ENCODE measurements around the gene PTH1R. TPM values are rescaled to one million over a fixed set of nuclear protein-coding genes. Genes with fewer than 3 reads are reported as not detected.

Gene PTH1R
- total RNA-seq, 2 donors from 2014 or later = 0.69 to 4.8 TPM

- H3K4me3 Mint-ChIP-seq = no peak overlapping the region
- H3K27me3 ChIP-seq (ENCODE audit: control insufficient read depth, insufficient read depth, low read length, poor library complexity, severe bottlenecking) = no peaks in the 10 kb centered on the region
- peak; percentile 94 for TF ChIP-seq CTCF (conservative IDR thresholded peaks at IDR 0.05)
- DNase-seq = peak; percentile 93
- no peaks in the 10 kb centered on the region for H3K4me1 ChIP-seq (ENCODE audit: control insufficient read depth, insufficient read depth, low read length)
- no peaks in the 10 kb centered on the region for H3K9me3 ChIP-seq (ENCODE audit: control insufficient read depth, low read length)
- 53 to 67% methylated on average over 3 to 15 of the region's 15 CpGs for WGBS, 2 experiments (ENCODE audit: insufficient coverage in 1 of 2, insufficient read length in 1 of 2)
- H3K27ac ChIP-seq (ENCODE audit: low read depth, low read length) = no peak overlapping the region
- no peaks in the 10 kb centered on the region for H3K36me3 ChIP-seq (ENCODE audit: control insufficient read depth, insufficient read depth, low read length)
- no peaks in the 10 kb centered on the region for H3K4me1 Mint-ChIP-seq
- H3K9ac ChIP-seq (ENCODE audit: extremely low read depth, low read length, poor library complexity, severe bottlenecking) = no peak overlapping the region
- H3K27me3 Mint-ChIP-seq (ENCODE audit: insufficient read depth) = peaks cover 22% of the 10 kb centered on the region
- H3K27ac Mint-ChIP-seq = no peak overlapping the region
- no peak overlapping the region for H3K4me3 ChIP-seq (ENCODE audit: low read length)
- H3K9me3 Mint-ChIP-seq = no peaks in the 10 kb centered on the region
- H3K36me3 Mint-ChIP-seq (ENCODE audit: low read depth) = no peaks in the 10 kb centered on the region
These were observed 10.6 kb upstream of the PTH1R start for GRCh38 chr3:46866720-46867549.

- H3K9me3 ChIP-seq (ENCODE audit: control insufficient read depth, low read length) = no peaks in the 10 kb centered on the region
- no peaks in the 10 kb centered on the region for H3K4me1 Mint-ChIP-seq
- no peak overlapping the region for H3K27ac Mint-ChIP-seq
- no peak for TF ChIP-seq CTCF (conservative IDR thresholded peaks at IDR 0.05)
- peaks cover 22% of the 10 kb centered on the region for H3K27me3 Mint-ChIP-seq (ENCODE audit: insufficient read depth)
- WGBS, 2 experiments (ENCODE audit: insufficient coverage in 1 of 2, insufficient read length in 1 of 2) = 89 to 91% methylated on average over 6 to 15 of the region's 15 CpGs
- no peaks in the 10 kb centered on the region for H3K27me3 ChIP-seq (ENCODE audit: control insufficient read depth, insufficient read depth, low read length, poor library complexity, severe bottlenecking)
- no peak overlapping the region for H3K9ac ChIP-seq (ENCODE audit: extremely low read depth, low read length, poor library complexity, severe bottlenecking)
- no peak overlapping the region for H3K27ac ChIP-seq (ENCODE audit: low read depth, low read length)
- no peaks in the 10 kb centered on the region for H3K36me3 ChIP-seq (ENCODE audit: control insufficient read depth, insufficient read depth, low read length)
- no peak for DNase-seq
- no peaks in the 10 kb centered on the region for H3K36me3 Mint-ChIP-seq (ENCODE audit: low read depth)
- no peaks in the 10 kb centered on the region for H3K9me3 Mint-ChIP-seq
- H3K4me1 ChIP-seq (ENCODE audit: control insufficient read depth, insufficient read depth, low read length) = no peaks in the 10 kb centered on the region
- no peak overlapping the region for H3K4me3 ChIP-seq (ENCODE audit: low read length)
- no peak overlapping the region for H3K4me3 Mint-ChIP-seq
These were observed 10.0 kb upstream of the PTH1R start for GRCh38 chr3:46867550-46867898.

GRCh38 chr3:46868287-46868686 is 9.2 kb upstream of the PTH1R start:
- Mint-ChIP-seq H3K4me1 (no peaks in the 10 kb centered on the region), H3K27ac (no peak overlapping the region), H3K36me3 (ENCODE audit: low read depth) (no peaks in the 10 kb centered on the region), H3K27me3 (ENCODE audit: insufficient read depth) (peaks cover 28% of the 10 kb centered on the region), H3K9me3 (no peaks in the 10 kb centered on the region), H3K4me3 (no peak overlapping the region)
- Histone ChIP-seq H3K27me3 (ENCODE audit: control insufficient read depth, insufficient read depth, low read length, poor library complexity, severe bottlenecking) (no peaks in the 10 kb centered on the region), H3K9me3 (ENCODE audit: control insufficient read depth, low read length) (no peaks in the 10 kb centered on the region), H3K4me1 (ENCODE audit: control insufficient read depth, insufficient read depth, low read length) (no peaks in the 10 kb centered on the region), H3K9ac (ENCODE audit: extremely low read depth, low read length, poor library complexity, severe bottlenecking) (no peak overlapping the region), H3K4me3 (ENCODE audit: low read length) (no peak overlapping the region), H3K27ac (ENCODE audit: low read depth, low read length) (no peak overlapping the region), H3K36me3 (ENCODE audit: control insufficient read depth, insufficient read depth, low read length) (no peaks in the 10 kb centered on the region)
- DNase-seq = no peak
- TF ChIP-seq CTCF (conservative IDR thresholded peaks at IDR 0.05) = no peak
- 90 to 93% methylated on average over 2 to 8 of the region's 8 CpGs for WGBS, 2 experiments (ENCODE audit: insufficient coverage in 1 of 2, insufficient read length in 1 of 2)
